ENCODE results near the gene PIGO.

GRCh38 chr9:35104586-35104985, 8.2 kb upstream of the PIGO start:
- TF ChIP-seq CTCF (IDR thresholded peaks at IDR 0.05) (no peak), POLR2A (IDR thresholded peaks at IDR 0.05) (no peak)
